ENCODE measurements around the gene RESF1.

Gene RESF1

GRCh38 chr12:31961137-31961536, 1.9 kb downstream of the RESF1 start:
- no peak for DNase-seq (ENCODE audit: low spot score)

- no peak for DNase-seq (ENCODE audit: low spot score)
Measured at GRCh38 chr12:31962076-31962475, 2.9 kb downstream of the RESF1 start.

- no peak for DNase-seq (ENCODE audit: low spot score)
Measured at GRCh38 chr12:31964280-31964679, 5.1 kb downstream of the RESF1 start.

GRCh38 chr12:31965090-31965489, 5.9 kb downstream of the RESF1 start:
- DNase-seq (ENCODE audit: low spot score) = no peak

- DNase-seq (ENCODE audit: low spot score) = no peak
Measured at GRCh38 chr12:31966558-31967205, 7.5 kb downstream of the RESF1 start.

GRCh38 chr12:31967539-31967938, 8.3 kb downstream of the RESF1 start:
- no peak for DNase-seq (ENCODE audit: low spot score)

- no peak for DNase-seq (ENCODE audit: low spot score)
Measured at GRCh38 chr12:31970199-31970598, 11.0 kb downstream of the RESF1 start.

GRCh38 chr12:31973818-31974217, 14.6 kb downstream of the RESF1 start:
- no peak for DNase-seq (ENCODE audit: low spot score)

- DNase-seq (ENCODE audit: low spot score) = no peak
Measured at GRCh38 chr12:31974673-31975072, 15.5 kb downstream of the RESF1 start.

GRCh38 chr12:31984806-31985591, 25.8 kb downstream of the RESF1 start:
- DNase-seq (ENCODE audit: low spot score) = no peak

- no peak for DNase-seq (ENCODE audit: low spot score)
Measured at GRCh38 chr12:31985832-31986231, 26.6 kb downstream of the RESF1 start.

- no peak for DNase-seq (ENCODE audit: low spot score)
Measured at GRCh38 chr12:31989571-31990362, 30.6 kb downstream of the RESF1 start.

- DNase-seq (ENCODE audit: low spot score) = no peak
Measured at GRCh38 chr12:31991146-31991545, 31.9 kb downstream of the RESF1 start.

- no peak for DNase-seq (ENCODE audit: low spot score)
Measured at GRCh38 chr12:31991815-31992214, 32.6 kb downstream of the RESF1 start.

GRCh38 chr12:31999692-32000091, 40.5 kb downstream of the RESF1 start:
- no peak for DNase-seq (ENCODE audit: low spot score)

GRCh38 chr12:32000373-32001005, 41.3 kb downstream of the RESF1 start:
- no peak for DNase-seq (ENCODE audit: low spot score)

GRCh38 chr12:32002848-32003493, 43.8 kb downstream of the RESF1 start:
- DNase-seq (ENCODE audit: low spot score) = no peak

GRCh38 chr12:32003654-32004053, 44.4 kb downstream of the RESF1 start:
- no peak for DNase-seq (ENCODE audit: low spot score)

- no peak for DNase-seq (ENCODE audit: low spot score)
Measured at GRCh38 chr12:32005496-32006125, 46.4 kb downstream of the RESF1 start.

Measured in AG08395 (cell line).